ENCODE results near the gene FHOD3.

GRCh38 chr18:36295214-36295613 is 2.3 kb upstream of the FHOD3 start:
- TF ChIP-seq, protein P1, sequence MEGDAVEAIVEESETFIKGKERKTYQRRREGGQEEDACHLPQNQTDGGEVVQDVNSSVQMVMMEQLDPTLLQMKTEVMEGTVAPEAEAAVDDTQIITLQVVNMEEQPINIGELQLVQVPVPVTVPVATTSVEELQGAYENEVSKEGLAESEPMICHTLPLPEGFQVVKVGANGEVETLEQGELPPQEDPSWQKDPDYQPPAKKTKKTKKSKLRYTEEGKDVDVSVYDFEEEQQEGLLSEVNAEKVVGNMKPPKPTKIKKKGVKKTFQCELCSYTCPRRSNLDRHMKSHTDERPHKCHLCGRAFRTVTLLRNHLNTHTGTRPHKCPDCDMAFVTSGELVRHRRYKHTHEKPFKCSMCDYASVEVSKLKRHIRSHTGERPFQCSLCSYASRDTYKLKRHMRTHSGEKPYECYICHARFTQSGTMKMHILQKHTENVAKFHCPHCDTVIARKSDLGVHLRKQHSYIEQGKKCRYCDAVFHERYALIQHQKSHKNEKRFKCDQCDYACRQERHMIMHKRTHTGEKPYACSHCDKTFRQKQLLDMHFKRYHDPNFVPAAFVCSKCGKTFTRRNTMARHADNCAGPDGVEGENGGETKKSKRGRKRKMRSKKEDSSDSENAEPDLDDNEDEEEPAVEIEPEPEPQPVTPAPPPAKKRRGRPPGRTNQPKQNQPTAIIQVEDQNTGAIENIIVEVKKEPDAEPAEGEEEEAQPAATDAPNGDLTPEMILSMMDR (conservative IDR thresholded peaks at IDR 0.05; ENCODE audit: low read depth, low read length), result no peak
- TF ChIP-seq EZH2 (IDR thresholded peaks at IDR 0.05; ENCODE audit: low read length, unreplicated experiment) (no peak), EZH2phosphoT487 (IDR thresholded peaks at IDR 0.05; ENCODE audit: borderline replicate concordance, low read length) (no peak)
